Fibroblast of lung (primary cell): ENCODE results near the gene MED15. TPM values are rescaled to one million over a fixed set of nuclear protein-coding genes. Genes with fewer than 3 reads are reported as not detected.

ENCODE experiments used
- DNase-seq, 2 donors: peaks; one replicate each; pipeline versions ENCODE4 v3.0.0 to v3.0.0-alpha.2; 2010; ENCODE audit warnings: low read depth in 2 of 2
- H2AFZ ChIP-seq: 2 replicates; pipeline ENCODE4 v1.5.1; 2012; ENCODE audit warnings: low read length, control low read depth, inconsistent platforms
- H3K27ac ChIP-seq: 2 replicates; pipeline ENCODE4 v1.5.1; 2011; ENCODE audit warnings: low read length, control low read depth; ENCODE audit not compliant: insufficient read depth
- H3K27me3 ChIP-seq: 2 replicates; pipeline ENCODE4 v1.5.1; 2011; ENCODE audit warnings: mild to moderate bottlenecking, low read length; ENCODE audit not compliant: control insufficient read depth, insufficient read depth
- H3K36me3 ChIP-seq: 2 replicates; pipeline ENCODE4 v1.5.1; 2011; ENCODE audit warnings: low read length; ENCODE audit not compliant: control insufficient read depth, insufficient read depth
- H3K4me1 ChIP-seq: 2 replicates; pipeline ENCODE4 v1.5.1; 2011; ENCODE audit warnings: low read length; ENCODE audit not compliant: control insufficient read depth, insufficient read depth; ENCODE audit errors: extremely low read depth
- H3K4me2 ChIP-seq: 2 replicates; pipeline ENCODE4 v1.5.1; 2011; ENCODE audit warnings: low read length, control low read depth; ENCODE audit not compliant: insufficient read depth; ENCODE audit errors: extremely low read depth
- H3K4me3 ChIP-seq, 4 experiments: fragments of 200-600 bp in 1 of 4; sonication (generic) in 1 of 4; replicated peaks in 1 of 4; 2 replicates each; pipeline ENCODE4 v1.5.1; 2011 to 2016; ENCODE audit warnings: low read length in 4 of 4, low read depth in 3 of 4, mild to moderate bottlenecking in 3 of 4, control low read depth in 2 of 4, inconsistent platforms in 1 of 4, mixed read lengths in 1 of 4; ENCODE audit not compliant: insufficient read depth in 1 of 4; ENCODE audit errors: control extremely low read depth in 1 of 4
- H3K79me2 ChIP-seq: 2 replicates; pipeline ENCODE4 v1.5.1; 2012; ENCODE audit warnings: mild to moderate bottlenecking, low read length, inconsistent platforms; ENCODE audit not compliant: control insufficient read depth, insufficient read depth
- H3K9ac ChIP-seq: 2 replicates; pipeline ENCODE4 v1.5.1; 2011; ENCODE audit warnings: mild to moderate bottlenecking, low read length, control low read depth; ENCODE audit not compliant: insufficient read depth
- H3K9me3 ChIP-seq: 2 replicates; pipeline ENCODE4 v1.5.1; 2012; ENCODE audit warnings: low read depth, low read length; ENCODE audit not compliant: control insufficient read depth, insufficient read depth
- H4K20me1 ChIP-seq: 2 replicates; pipeline ENCODE4 v1.5.1; 2011; ENCODE audit warnings: low read length; ENCODE audit not compliant: control insufficient read depth, insufficient read depth; ENCODE audit errors: extremely low read depth
- CTCF ChIP-seq, 2 donors: IDR thresholded peaks in 1 of 2; conservative IDR thresholded peaks in 1 of 2; 1 replicate in 1 of 2; 2 replicates in 1 of 2; pipeline ENCODE4 v1.5.1; 2011 to 2012; ENCODE audit warnings: low read length in 2 of 2, control low read depth in 1 of 2, inconsistent platforms in 1 of 2, low read depth in 1 of 2, mild to moderate bottlenecking in 1 of 2
- EZH2 ChIP-seq: IDR thresholded peaks from 2 replicates; pipeline ENCODE4 v1.5.1; 2012; ENCODE audit warnings: low read length, control low read depth, mild to moderate bottlenecking; ENCODE audit errors: missing control alignments
- polyA plus RNA-seq, 2 donors: library from polyadenylated mRNA; depleted of rRNA in 1 of 2; stranded (reverse) in 1 of 2; unstranded in 1 of 2; fragments of >200 nt; gene quantifications; 2 replicates each; pipeline ENCODE4 v1.2.1, GENCODE V29; 2011 to 2012; ENCODE audit warnings: missing spikeins in 1 of 2
- total RNA-seq: library from RNA; depleted of rRNA; stranded (reverse); fragments of >200 nt; gene quantifications from 2 replicates; pipeline ENCODE4 v1.2.1, GENCODE V29; 2014

MED15 gene
- total and polyA plus RNA-seq, 2 donors (not counting 1 experiment from before 2014, with no cell fraction given): 28.6 TPM

GRCh38 chr22:20587206-20587958 is 80.0 kb downstream of the MED15 start:
- Histone ChIP-seq H3K79me2 (no peaks in the 10 kb centered on the region), H3K36me3 (peaks cover 35% of the 10 kb centered on the region), H3K27ac (no peak overlapping the region)

GRCh38 chr22:20588092-20588842 is 80.9 kb downstream of the MED15 start:
- TF ChIP-seq CTCF (conservative IDR thresholded peaks at IDR 0.05 in 1 of 2, IDR thresholded peaks at IDR 0.05 in 1 of 2; ENCODE audit: low read depth in 1 of 2, low read length in 2 of 2) (no peak), EZH2 (no peak)
- Histone ChIP-seq H3K27me3 (no peaks in the 10 kb centered on the region), H3K27ac (no peak overlapping the region), H4K20me1 (no peaks in the 10 kb centered on the region), H3K4me3 (no peak overlapping the region), H3K79me2 (no peaks in the 10 kb centered on the region), H3K4me1 (no peaks in the 10 kb centered on the region), H3K36me3 (peaks cover 32% of the 10 kb centered on the region), H2AFZ (no peak overlapping the region), H3K9me3 (no peaks in the 10 kb centered on the region), H3K4me2 (no peak overlapping the region), H3K9ac (no peak overlapping the region)
- DNase-seq: no peak

More at GRCh38 chr22:20587206-20587958, 80.0 kb downstream of the MED15 start:
- no peak for DNase-seq
- Histone ChIP-seq H3K4me2 (no peak overlapping the region), H3K4me3 (no peak overlapping the region), H3K9me3 (no peaks in the 10 kb centered on the region), H3K27me3 (no peaks in the 10 kb centered on the region), H4K20me1 (no peaks in the 10 kb centered on the region), H3K9ac (no peak overlapping the region), H3K4me1 (no peaks in the 10 kb centered on the region), H2AFZ (no peak overlapping the region)
- TF ChIP-seq EZH2 (no peak), CTCF (conservative IDR thresholded peaks at IDR 0.05 in 1 of 2, IDR thresholded peaks at IDR 0.05 in 1 of 2; ENCODE audit: low read depth in 1 of 2, low read length in 2 of 2) (no peak)

- H4K20me1 ChIP-seq: no peaks in the 10 kb centered on the region
- H3K36me3 ChIP-seq: peaks cover 30% of the 10 kb centered on the region
- no peaks in the 10 kb centered on the region for H3K79me2 ChIP-seq
- TF ChIP-seq EZH2 (no peak), CTCF (conservative IDR thresholded peaks at IDR 0.05 in 1 of 2, IDR thresholded peaks at IDR 0.05 in 1 of 2; ENCODE audit: low read depth in 1 of 2, low read length in 2 of 2) (no peak)
- no peaks in the 10 kb centered on the region for H3K27me3 ChIP-seq
- H3K4me1 ChIP-seq: no peaks in the 10 kb centered on the region
- H3K27ac ChIP-seq: no peak overlapping the region
- H3K4me2 ChIP-seq: no peak overlapping the region
- no peaks in the 10 kb centered on the region for H3K9me3 ChIP-seq
- no peak overlapping the region for H2AFZ ChIP-seq
- no peak overlapping the region for H3K9ac ChIP-seq
- no peak for DNase-seq
- no peak overlapping the region for H3K4me3 ChIP-seq
Observed at GRCh38 chr22:20588843-20589581, 81.6 kb downstream of the MED15 start.
